ENCODE results near the gene NFATC3. TPM values are rescaled to one million over a fixed set of nuclear protein-coding genes. Genes with fewer than 3 reads are reported as not detected.

Gene NFATC3
- total and polyA plus RNA-seq, 7 donors, result 9.8 to 53.5 (median 42.7) TPM

- ATAC-seq, result no peak
- H3K4me1 ChIP-seq, result peaks cover 71% of the 10 kb centered on the region
- intact Hi-C loops (cut with DNase I), result no loop called here
- no peak for TF ChIP-seq CTCF (IDR thresholded peaks at IDR 0.05)
- peaks cover 0 to 82% of the 10 kb centered on the region in 2 donors for H3K36me3 ChIP-seq (ENCODE audit: insufficient read depth in 1 of 2, low read depth in 1 of 2)
- 0 to 76% (median 0%) methylated on average over 1 of the region's 1 CpG for WGBS, 3 donors
- no peaks in the 10 kb centered on the region for H3K9me3 ChIP-seq
- peak overlapping the region; percentile 92 for H3K27ac ChIP-seq
- H3K27me3 ChIP-seq (ENCODE audit: insufficient read depth in 3 of 3, low read length in 2 of 3), result no peaks in the 10 kb centered on the region
- DNase-seq, result no peak
- peak overlapping the region; percentile 97 for H3K4me3 ChIP-seq
These were observed 185.2 kb downstream of the NFATC3 start for GRCh38 chr16:68270353-68270752.

GRCh38 chr16:68272507-68273209 is 187.5 kb downstream of the NFATC3 start:
- Histone ChIP-seq H3K9me3 (no peaks in the 10 kb centered on the region), H3K36me3 (ENCODE audit: insufficient read depth in 1 of 2, low read depth in 1 of 2) (peaks cover 0 to 88% of the 10 kb centered on the region in 2 donors), H3K27ac (peak overlapping the region; percentile 92), H3K4me1 (peaks cover 86% of the 10 kb centered on the region), H3K4me3 (peak overlapping the region; percentile 97), H3K27me3 (ENCODE audit: insufficient read depth in 3 of 3, low read length in 2 of 3) (no peaks in the 10 kb centered on the region)
- intact Hi-C loops (cut with DNase I), result no loop called here
- DNase-seq (no peak), ATAC-seq (no peak)
- WGBS, 3 donors, result 79 to 93% (median 90%) methylated on average over 4 of the region's 4 CpGs
- TF ChIP-seq CTCF (IDR thresholded peaks at IDR 0.05), result no peak

- Histone ChIP-seq H3K27me3 (ENCODE audit: insufficient read depth in 3 of 3, low read length in 2 of 3) (no peaks in the 10 kb centered on the region), H3K4me1 (peaks cover 78% of the 10 kb centered on the region), H3K36me3 (ENCODE audit: insufficient read depth in 1 of 2, low read depth in 1 of 2) (peaks cover 0 to 85% of the 10 kb centered on the region in 2 donors), H3K4me3 (peak overlapping the region; percentile 97), H3K9me3 (no peaks in the 10 kb centered on the region), H3K27ac (peak overlapping the region; percentile 92)
- ATAC-seq (no peak), DNase-seq (no peak)
- WGBS, 3 donors, result 79 to 92% (median 81%) methylated on average over 5 of the region's 5 CpGs
- intact Hi-C loops (cut with DNase I), result no loop called here
- TF ChIP-seq CTCF (IDR thresholded peaks at IDR 0.05), result no peak
These were observed 188.3 kb downstream of the NFATC3 start for GRCh38 chr16:68273459-68273858.

DNA sequence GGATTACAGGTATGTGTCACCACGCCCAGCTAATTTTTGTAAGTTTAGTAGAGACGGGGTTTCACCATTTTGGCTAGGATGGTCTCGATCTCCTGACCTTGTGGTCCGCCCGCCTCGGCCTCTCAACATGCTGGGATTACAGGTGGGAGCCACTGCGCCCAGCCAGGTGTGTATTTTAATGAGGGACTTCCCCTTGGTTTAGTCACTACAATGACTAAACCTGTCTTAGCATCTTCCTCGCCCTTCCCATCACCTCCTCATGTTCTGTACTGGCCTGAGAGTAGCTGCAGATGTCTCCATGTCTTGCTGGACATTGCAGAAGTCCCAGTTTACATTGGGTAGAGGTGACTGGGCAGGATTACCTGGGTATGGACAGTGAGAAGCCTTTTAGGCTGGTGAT is 188.7 kb downstream of the NFATC3 start:
- Histone ChIP-seq H3K4me1 (peaks cover 75% of the 10 kb centered on the region), H3K36me3 (ENCODE audit: insufficient read depth in 1 of 2, low read depth in 1 of 2) (peaks cover 0 to 81% of the 10 kb centered on the region in 2 donors), H3K27me3 (ENCODE audit: insufficient read depth in 3 of 3, low read length in 2 of 3) (no peaks in the 10 kb centered on the region), H3K4me3 (no peak overlapping the region), H3K27ac (peak overlapping the region; percentile 92), H3K9me3 (no peaks in the 10 kb centered on the region)
- no peak for TF ChIP-seq CTCF (IDR thresholded peaks at IDR 0.05)
- ATAC-seq (peak in 1 of 4 donors; percentile 20), DNase-seq (no peak)
- intact Hi-C loops (cut with DNase I), result no loop called here
- 92 to 98% (median 97%) methylated on average over 8 of the region's 8 CpGs for WGBS, 3 donors

GRCh38 chr16:68274441-68274840 is 189.3 kb downstream of the NFATC3 start:
- Histone ChIP-seq H3K4me1 (peaks cover 74% of the 10 kb centered on the region), H3K4me3 (peak overlapping the region; percentile 8), H3K36me3 (ENCODE audit: insufficient read depth in 1 of 2, low read depth in 1 of 2) (peaks cover 0 to 81% of the 10 kb centered on the region in 2 donors), H3K27ac (peak overlapping the region; percentile 92), H3K27me3 (ENCODE audit: insufficient read depth in 3 of 3, low read length in 2 of 3) (no peaks in the 10 kb centered on the region), H3K9me3 (no peaks in the 10 kb centered on the region)
- ATAC-seq, result peak; percentile 20 to 74 (median 50)
- no peak for DNase-seq
- TF ChIP-seq CTCF (IDR thresholded peaks at IDR 0.05), result no peak
- intact Hi-C loops (cut with DNase I), result no loop called here
- WGBS, 3 donors, result 69 to 85% (median 80%) methylated on average over 4 of the region's 4 CpGs

All from psoas muscle (tissue), 8 donors.